Stomach (tissue), 9 donors: ENCODE results near the gene UQCRC1. TPM values are rescaled to one million over a fixed set of nuclear protein-coding genes. Genes with fewer than 3 reads are reported as not detected.

Source experiments
- DNase-seq, 2 donors: peaks; one replicate each; pipeline versions ENCODE4 v3.0.0 to v3.0.0-alpha.2; 2013 to 2019
- H3K27ac ChIP-seq, 5 donors: fragments of 200-600 bp in 4 of 5; sonication (generic) in 4 of 5; one replicate each; pipeline ENCODE4 v1.5.1; 2013 to 2019; ENCODE audit warnings: mild to moderate bottlenecking in 1 of 5, moderate library complexity in 1 of 5
- H3K27me3 ChIP-seq, 3 donors: fragments of 200-600 bp; sonication (generic); one replicate each; pipeline ENCODE4 v1.5.1; 2017 to 2019; ENCODE audit warnings: mixed run types in 1 of 3
- H3K36me3 ChIP-seq, 4 donors: fragments of 200-600 bp; sonication (generic); 1 replicate in 3 of 4; 2 replicates in 1 of 4; pipeline ENCODE4 v1.5.1; 2016 to 2019
- H3K4me1 ChIP-seq, 4 donors: fragments of 200-600 bp; sonication (generic); one replicate each; pipeline ENCODE4 v1.5.1; 2016 to 2019
- H3K4me3 ChIP-seq, 4 donors: fragments of 200-600 bp; sonication (generic) in 3 of 4; one replicate each; pipeline ENCODE4 v1.5.1; 2016 to 2019; ENCODE audit warnings: mild to moderate bottlenecking in 1 of 4
- H3K9me3 ChIP-seq, 4 donors: fragments of 200-600 bp; sonication (generic); one replicate each; pipeline ENCODE4 v1.5.1; 2016 to 2019
- EP300 ChIP-seq: sonication (generic); formaldehyde crosslinking; IDR thresholded peaks from one replicate; pipeline ENCODE4 v1.6.1; 2017; ENCODE audit warnings: antibody characterized with exemption
- POLR2A ChIP-seq, 4 donors: fragments of 450-650 bp; IDR thresholded peaks; one replicate each; pipeline ENCODE4 v1.6.1; 2016; ENCODE audit warnings: antibody characterized with exemption in 4 of 4, control low read depth in 2 of 4, mild to moderate bottlenecking in 1 of 4, moderate library complexity in 1 of 4
- POLR2AphosphoS5 ChIP-seq, 3 donors: sonication (generic); formaldehyde crosslinking; IDR thresholded peaks; one replicate each; pipeline ENCODE4 v1.6.1; 2016; ENCODE audit warnings: antibody characterized with exemption in 3 of 3
- WGBS, 5 donors: extraction: QIAGEN DNeasy Blood & Tissue Kit in 3 of 5; methylation state at CpG; one replicate each; pipeline versions ENCODE4 v1.1.5 to v1.1.7; 2013 to 2018; 5-methylcytosine and 5-hydroxymethylcytosine counted together
- intact Hi-C: fragments of 100-400 bp; cut with DNase I; formaldehyde crosslinking; loops from one replicate; pipeline ENCODE4 v1.15.1; 2023; ENCODE audit warnings: low total_unique reads
- polyA plus RNA-seq, 3 donors: library from polyadenylated mRNA; stranded (reverse); fragments of 200-250 nt; gene quantifications; one replicate each; pipeline ENCODE4 v1.2.3, GENCODE V29; 2013
- total RNA-seq, 5 donors: library from RNA; depleted of rRNA; stranded (reverse); fragments of >200 nt; gene quantifications; one replicate each; pipeline versions ENCODE4 v1.1.0 to v1.2.3, GENCODE V29; 2014 to 2016
- TF ChIP-seq, protein P1 (sequence below), 7 experiments: fragments of 450-650 bp in 4 of 7; fragments of 200-600 bp in 3 of 7; sonication (generic) in 3 of 7; IDR thresholded peaks; one replicate each; pipeline ENCODE4 v1.5.1; 2016 to 2019; ENCODE audit warnings: antibody characterized with exemption in 7 of 7, control low read depth in 2 of 7, mild to moderate bottlenecking in 1 of 7
- donor health status: healthy with polysubstance abuse.
- donor health status: Bipolar disorder and iron deficiency.
- donor health status: healthy.

UQCRC1 gene
- total and polyA plus RNA-seq, 8 donors = 178 to 568 (median 277) TPM

DNA sequence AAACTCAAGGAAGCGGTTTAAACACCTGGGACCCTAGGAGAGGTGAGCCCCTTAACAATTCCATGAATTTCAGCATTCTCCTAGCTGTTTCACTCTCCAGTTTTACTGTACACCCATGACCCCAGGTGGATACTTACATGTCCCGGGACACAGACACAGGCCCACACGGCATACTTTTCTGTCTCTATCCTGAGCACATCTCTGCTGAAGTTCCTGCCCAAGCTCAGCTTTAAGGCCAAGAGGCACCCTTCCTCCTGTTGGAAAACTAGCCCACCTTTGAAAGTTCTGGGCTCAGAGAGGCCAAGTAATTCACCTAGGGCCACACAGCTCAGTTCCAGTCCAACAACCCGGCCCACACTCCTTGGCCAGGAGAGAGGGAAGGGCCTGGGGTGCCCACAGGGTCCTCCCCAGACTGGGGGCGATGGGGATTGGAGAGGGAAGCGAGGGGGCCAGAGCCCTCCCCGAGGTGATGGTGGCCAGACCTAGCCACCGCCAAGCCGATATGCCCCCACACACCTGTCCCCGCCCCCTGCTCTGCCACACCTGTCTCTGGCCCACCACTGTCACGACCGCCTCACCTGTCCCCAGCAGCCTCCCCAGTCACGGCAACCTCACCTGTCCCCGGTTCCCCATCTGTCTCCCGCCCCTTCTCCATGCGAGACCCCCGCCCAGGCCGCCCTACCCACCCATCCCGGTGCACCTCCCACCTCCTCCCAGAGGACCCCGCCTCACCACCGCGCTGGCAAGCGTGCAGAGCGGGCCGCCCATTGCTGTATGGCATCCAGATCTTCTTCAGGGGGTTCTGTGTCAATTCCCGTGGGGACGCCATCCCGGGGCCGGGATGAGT lies 53.3 kb downstream of the UQCRC1 start:
- Histone ChIP-seq H3K36me3 (no peaks in the 10 kb centered on the region), H3K4me1 (peaks cover 36 to 69% (median 55%) of the 10 kb centered on the region in 4 donors), H3K4me3 (peak overlapping the region; percentile 50 to 71 (median 65)), H3K27me3 (no peaks in the 10 kb centered on the region), H3K27ac (peak overlapping the region; percentile 47 to 84 (median 75)), H3K9me3 (no peaks in the 10 kb centered on the region)
- intact Hi-C loops = no loop called here
- no peak for TF ChIP-seq EP300
- 12 to 19% (median 15%) methylated on average over 14 to 29 of the region's 29 CpGs for whole genome bisulfite sequencing, 5 donors
- no peak for DNase-seq

DNA sequence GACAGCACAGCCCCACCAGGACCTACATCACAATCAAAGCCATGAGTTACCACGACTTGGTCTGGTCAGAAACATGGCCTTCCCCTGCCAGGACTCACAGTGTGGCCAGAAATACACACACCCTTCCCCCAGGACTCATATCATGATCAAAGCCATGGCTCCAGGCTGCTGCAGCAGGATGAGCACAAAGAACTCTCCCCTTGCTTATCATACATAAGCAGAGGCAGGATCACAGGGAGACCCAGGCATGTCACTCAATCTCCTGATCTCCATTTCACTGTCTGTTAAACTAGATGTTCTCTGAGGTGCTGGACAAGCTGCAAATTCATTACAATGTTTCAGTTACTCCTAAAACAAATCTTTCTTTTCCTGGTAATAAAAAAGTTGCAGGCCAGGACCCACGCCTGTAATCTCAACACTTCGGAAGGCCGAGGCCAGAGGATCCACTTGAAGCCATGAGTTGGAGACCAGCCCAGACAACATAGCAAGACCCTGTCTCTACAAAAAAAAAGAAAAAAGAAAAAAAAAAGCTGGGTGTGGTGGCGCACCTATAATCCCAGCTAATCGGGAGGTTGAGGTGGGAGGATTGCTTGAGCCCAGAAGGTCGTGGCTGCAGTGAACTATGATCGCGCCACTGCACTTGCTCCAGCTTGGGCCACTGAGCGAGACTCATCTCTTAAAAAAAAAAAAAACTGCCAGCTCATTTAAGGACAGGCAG lies 54.1 kb downstream of the UQCRC1 start:
- DNase-seq = no peak
- Histone ChIP-seq H3K4me3 (peak overlapping the region in 1 of 4 donors; percentile 71), H3K27ac (no peak overlapping the region), H3K36me3 (no peaks in the 10 kb centered on the region), H3K4me1 (peaks cover 29 to 61% (median 48%) of the 10 kb centered on the region in 4 donors), H3K27me3 (no peaks in the 10 kb centered on the region), H3K9me3 (no peaks in the 10 kb centered on the region)
- WGBS, 5 donors = 85 to 95% (median 92%) methylated on average over 10 of the region's 10 CpGs
- intact Hi-C loops = no loop called here
- TF ChIP-seq POLR2AphosphoS5 (IDR thresholded peaks at IDR 0.05) (no peak), POLR2A (IDR thresholded peaks at IDR 0.05) (no peak)

DNA sequence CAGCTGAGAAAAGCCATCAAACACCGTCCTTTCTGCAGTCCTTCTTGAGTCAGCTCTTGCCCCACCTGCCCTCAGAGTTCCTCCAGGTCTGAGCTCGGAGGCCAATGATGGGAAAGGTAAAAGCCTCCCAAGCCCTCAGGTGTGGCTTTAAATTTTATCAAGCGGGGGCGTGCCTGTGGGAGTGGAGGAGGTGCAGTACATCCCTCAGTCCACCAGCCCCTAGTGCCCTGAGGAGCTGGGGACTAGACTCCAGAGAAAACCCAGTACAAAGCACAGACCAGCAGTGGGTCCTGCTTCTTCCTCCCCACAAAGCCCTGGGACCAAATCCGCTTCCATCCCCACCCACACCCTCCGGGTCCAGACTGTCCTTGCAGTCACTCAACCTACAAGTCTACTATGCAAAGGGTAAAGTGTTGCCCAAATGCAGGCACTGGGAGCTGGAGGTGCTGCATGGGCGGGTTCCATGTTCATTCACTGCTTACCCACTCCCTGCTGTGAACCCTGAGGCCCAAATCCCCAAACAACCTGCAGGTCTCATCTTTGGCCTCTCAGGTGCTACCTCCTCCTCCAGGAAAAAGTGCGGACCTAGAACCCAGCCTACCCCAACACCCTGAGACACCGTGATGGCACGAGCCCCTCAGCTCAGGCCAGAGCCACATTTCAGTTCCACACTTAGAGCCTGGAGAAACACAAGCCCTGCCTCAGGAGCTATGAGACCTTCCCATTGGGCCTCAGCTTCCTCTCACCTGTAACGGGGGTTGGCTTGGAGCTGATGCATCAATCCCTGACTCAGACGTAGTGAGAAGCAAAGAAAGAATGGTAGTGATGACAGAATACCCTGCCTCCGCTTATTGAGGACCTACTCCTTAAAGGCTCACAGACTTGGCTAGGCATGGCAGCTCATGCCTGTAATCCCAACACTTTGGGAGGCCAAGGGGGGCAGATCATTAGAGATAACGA lies 55.3 kb downstream of the UQCRC1 start:
- Histone ChIP-seq H3K36me3 (no peaks in the 10 kb centered on the region), H3K4me1 (peaks cover 24 to 51% (median 37%) of the 10 kb centered on the region in 4 donors), H3K27ac (peak overlapping the region in 2 of 5 donors; percentile 37 to 43), H3K4me3 (no peak overlapping the region), H3K9me3 (no peaks in the 10 kb centered on the region), H3K27me3 (no peaks in the 10 kb centered on the region)
- intact Hi-C loops = loop anchor here (5.0 kb wide), 1 partner anchor 92 kb away; no protein-coding TSS in a partner anchor
- DNase-seq = no peak
- TF ChIP-seq, protein P1, sequence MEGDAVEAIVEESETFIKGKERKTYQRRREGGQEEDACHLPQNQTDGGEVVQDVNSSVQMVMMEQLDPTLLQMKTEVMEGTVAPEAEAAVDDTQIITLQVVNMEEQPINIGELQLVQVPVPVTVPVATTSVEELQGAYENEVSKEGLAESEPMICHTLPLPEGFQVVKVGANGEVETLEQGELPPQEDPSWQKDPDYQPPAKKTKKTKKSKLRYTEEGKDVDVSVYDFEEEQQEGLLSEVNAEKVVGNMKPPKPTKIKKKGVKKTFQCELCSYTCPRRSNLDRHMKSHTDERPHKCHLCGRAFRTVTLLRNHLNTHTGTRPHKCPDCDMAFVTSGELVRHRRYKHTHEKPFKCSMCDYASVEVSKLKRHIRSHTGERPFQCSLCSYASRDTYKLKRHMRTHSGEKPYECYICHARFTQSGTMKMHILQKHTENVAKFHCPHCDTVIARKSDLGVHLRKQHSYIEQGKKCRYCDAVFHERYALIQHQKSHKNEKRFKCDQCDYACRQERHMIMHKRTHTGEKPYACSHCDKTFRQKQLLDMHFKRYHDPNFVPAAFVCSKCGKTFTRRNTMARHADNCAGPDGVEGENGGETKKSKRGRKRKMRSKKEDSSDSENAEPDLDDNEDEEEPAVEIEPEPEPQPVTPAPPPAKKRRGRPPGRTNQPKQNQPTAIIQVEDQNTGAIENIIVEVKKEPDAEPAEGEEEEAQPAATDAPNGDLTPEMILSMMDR (IDR thresholded peaks at IDR 0.05) = no peak
- TF ChIP-seq EP300 = no peak
- TF ChIP-seq POLR2AphosphoS5 (IDR thresholded peaks at IDR 0.05) = no peak
- no peak for TF ChIP-seq POLR2A (IDR thresholded peaks at IDR 0.05)
- WGBS, 5 donors = 79 to 87% (median 84%) methylated on average over 14 of the region's 14 CpGs

DNA sequence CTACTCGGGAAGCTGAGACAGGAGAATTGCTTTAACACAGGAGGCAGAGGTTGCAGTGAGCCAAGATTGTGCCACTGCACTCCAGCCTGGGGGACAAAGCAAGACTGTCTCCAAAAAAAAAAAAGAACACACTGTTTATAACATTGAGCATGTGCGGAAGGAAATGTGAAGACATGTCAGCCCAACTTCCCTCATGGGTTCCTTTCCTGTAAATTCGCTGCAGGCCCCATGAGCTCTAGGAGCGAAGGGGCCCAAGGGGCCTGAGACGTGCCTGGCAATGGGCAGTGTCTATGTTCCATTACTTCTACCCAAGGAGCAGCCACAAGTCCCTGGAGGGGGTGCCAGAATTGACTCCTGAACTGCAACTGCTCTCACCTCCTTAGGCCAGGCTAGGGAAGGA lies 56.1 kb downstream of the UQCRC1 start:
- H3K4me1 ChIP-seq = peaks cover 24 to 51% (median 35%) of the 10 kb centered on the region in 4 donors
- H3K27me3 ChIP-seq = no peaks in the 10 kb centered on the region
- intact Hi-C loops = loop anchor here (5.0 kb wide), 1 partner anchor 91 kb away; no protein-coding TSS in a partner anchor
- H3K36me3 ChIP-seq = no peaks in the 10 kb centered on the region
- H3K9me3 ChIP-seq = no peaks in the 10 kb centered on the region
- peak overlapping the region in 2 of 5 donors; percentile 37 to 43 for H3K27ac ChIP-seq
- no peak overlapping the region for H3K4me3 ChIP-seq
- no peak for DNase-seq
- WGBS, 5 donors = 88 to 97% (median 91%) methylated on average over 5 of the region's 5 CpGs
- TF ChIP-seq POLR2AphosphoS5 (IDR thresholded peaks at IDR 0.05) (no peak), EP300 (no peak), POLR2A (IDR thresholded peaks at IDR 0.05) (no peak)
- TF ChIP-seq, protein P1 (IDR thresholded peaks at IDR 0.05) = no peak
